GM18868 (cell line): ENCODE data around the gene C11orf71.
A peak's percentile ranks its signal among the peaks of the same experiment; 100 is the strongest.

Experiments used
- ATAC-seq: cut with Tn5 transposase; IDR thresholded peaks from one replicate; pipeline ENCODE4 v1.9.1; 2021; ENCODE audit warnings: mild to moderate bottlenecking, moderate library complexity; ENCODE audit not compliant: unreplicated experiment

C11orf71 gene

DNA sequence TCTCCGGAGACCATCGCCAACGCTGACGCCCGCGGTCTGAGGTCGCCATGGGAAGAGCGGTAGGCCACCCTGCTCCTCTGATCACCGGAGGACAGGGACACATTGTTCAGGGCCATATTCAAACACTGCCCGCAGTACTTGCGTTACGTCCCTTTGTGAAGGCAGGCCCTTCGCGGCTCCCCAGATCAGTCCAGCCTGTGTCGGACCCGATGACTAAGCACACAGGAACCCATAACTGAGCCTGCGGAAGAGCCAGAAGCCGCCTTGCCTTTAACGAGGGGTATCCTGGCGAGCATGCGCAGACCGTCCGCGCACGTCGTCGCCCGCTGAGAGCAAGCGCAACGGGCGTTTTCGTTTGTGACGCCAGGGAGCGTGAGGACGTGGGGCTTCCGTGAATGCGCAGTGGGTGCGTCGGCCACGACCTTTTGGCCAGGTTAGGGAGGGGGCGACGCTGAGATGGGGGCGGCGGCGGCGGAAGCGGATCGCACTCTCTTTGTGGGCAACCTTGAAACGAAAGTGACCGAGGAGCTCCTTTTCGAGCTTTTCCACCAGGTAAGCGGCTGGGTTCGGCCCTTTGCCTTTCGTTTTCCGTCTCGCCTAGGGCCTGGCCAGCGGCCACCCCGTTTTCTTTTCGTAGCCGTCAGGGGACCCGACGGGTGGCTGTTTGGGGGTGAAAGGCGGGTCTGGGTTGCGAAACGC is at the start of gene C11orf71, which contains the start of gene RBM7:
Gene C11orf71 (minus strand): TSS at position 296 of the 699 bp plus-strand sequence. CDS start 180 bp downstream, at position 116.
Gene RBM7 (plus strand): TSS at position 451 of the 699 bp plus-strand sequence. CDS start 6 bp downstream, at position 457.
- ATAC-seq: peak; percentile 96

DNA sequence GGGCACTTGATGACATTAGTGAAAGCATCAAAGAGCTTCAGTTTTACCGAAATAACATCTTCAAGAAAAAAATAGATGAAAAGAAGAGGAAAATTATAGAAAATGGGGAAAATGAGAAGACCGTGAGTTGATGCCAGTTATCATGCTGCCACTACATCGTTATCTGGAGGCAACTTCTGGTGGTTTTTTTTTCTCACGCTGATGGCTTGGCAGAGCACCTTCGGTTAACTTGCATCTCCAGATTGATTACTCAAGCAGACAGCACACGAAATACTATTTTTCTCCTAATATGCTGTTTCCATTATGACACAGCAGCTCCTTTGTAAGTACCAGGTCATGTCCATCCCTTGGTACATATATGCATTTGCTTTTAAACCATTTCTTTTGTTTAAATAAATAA is 49.5 kb upstream of the C11orf71 start:
- no peak for ATAC-seq

DNA sequence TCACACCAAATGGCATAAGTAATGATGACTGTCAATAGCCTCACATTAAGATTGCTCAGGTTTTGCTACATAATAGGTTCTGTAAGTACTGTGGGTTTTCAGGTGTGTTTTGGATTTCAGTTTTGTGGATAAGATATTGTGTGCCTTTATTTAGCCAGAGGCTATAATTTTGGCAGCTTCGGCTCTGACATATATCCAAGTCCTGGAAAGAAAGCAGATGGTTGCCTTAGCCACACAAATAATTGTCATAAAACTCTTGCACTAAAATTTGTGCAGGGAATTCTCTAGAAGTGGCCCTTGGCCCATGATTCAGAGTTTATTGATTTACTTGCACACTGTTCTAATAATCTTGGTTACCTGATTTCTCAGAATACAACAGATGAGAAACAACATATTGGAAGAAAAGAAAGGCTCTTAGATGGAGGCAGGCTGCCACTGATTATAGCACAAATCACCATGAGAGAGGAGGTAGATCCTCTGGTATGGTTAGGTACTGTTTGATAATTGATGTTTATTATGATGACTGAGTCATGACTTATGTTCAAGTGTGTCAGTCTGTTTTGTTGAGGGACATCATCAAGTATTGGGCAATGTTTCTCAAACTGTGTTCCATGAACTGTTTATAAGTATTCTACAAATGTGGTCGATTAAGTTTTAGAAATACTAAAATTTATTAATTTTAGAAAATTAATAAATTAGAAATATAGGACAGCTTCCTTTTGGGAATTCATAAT is 48.6 kb upstream of the C11orf71 start:
- no peak for ATAC-seq

- no peak for ATAC-seq
Measured at GRCh38 chr11:114447892-114448291, 47.6 kb upstream of the C11orf71 start.

DNA sequence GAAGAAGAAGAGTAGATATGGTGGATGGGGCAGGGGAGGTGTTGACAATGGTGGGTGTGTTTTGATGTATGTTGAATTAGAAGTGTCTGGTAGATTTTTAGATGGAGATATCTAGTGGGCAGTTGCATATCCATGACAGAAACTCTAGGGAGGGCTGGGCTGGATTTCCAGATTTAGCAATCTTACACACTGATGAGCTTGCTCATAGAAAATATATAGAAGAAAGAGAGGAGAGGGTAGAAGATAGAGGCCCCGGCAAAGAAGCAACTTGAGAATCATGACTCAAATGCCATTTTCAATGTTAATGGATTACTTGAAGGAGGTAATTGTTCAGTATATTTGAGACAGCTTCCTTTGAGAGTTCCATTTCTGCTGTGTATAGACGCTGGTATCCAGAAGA is 47.1 kb upstream of the C11orf71 start:
- ATAC-seq: no peak

DNA sequence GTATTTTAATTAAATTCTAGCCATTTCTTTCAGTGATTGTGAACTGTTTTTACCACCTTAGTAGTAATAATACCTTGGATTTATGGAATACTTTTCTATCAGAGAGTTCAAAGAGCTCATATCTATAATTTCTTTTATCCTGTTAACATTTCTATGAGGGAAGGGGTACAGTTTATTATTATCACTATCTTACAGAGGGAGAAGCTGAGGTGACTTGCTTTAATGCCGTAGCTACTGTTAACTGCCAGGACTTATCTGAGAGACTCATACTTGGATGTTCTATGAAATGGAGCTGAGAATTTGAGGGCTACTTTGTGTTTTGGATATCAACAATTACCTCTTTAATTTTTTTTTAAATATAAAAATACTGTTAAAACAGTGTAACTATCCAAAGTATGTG is 42.2 kb upstream of the C11orf71 start:
- ATAC-seq: no peak

- no peak for ATAC-seq
Measured at GRCh38 chr11:114441921-114442320, 41.6 kb upstream of the C11orf71 start.

GRCh38 chr11:114440971-114441763 is 40.9 kb upstream of the C11orf71 start:
- no peak for ATAC-seq

- no peak for ATAC-seq
Measured at GRCh38 chr11:114440121-114440860, 40.0 kb upstream of the C11orf71 start.

DNA sequence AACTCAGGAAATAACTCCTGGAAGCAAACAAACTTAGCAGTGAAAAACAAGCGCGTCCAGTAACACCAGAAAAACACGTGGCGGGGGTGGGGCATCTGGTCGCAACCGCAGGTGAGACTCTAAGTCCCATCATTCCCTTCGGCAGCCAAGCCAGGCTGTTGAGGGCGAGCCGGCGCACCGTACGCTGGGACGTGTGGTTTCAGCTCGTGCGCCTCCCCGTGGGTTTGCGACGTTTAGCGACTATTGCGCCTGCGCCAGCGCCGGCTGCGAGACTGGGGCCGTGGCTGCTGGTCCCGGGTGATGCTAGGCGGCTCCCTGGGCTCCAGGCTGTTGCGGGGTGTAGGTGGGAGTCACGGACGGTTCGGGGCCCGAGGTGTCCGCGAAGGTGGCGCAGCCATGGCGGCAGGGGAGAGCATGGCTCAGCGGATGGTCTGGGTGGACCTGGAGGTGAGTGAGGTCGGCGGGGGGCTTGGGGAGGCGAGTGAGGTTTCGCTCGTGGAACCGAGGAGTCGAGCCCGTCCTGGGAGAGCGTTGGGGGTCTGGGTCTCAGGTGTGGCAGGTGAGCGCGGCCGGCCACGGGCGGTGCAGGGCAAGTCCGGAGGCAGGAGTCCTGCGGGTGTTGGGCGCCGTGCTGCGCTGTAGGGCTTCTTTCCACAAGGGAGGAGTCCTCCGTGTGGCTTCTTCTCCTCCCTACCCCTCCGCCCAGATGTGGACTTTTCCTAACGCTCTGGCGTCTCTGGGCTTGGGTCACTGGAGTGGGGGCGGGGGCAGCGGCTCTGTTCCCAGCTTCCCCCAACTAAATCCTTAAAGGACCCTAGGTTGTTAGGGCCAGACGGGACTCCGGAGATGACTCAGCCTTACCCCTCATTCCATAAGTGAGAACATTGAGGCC is 39.2 kb upstream of the C11orf71 start, which contains the start of gene REXO2:
Gene REXO2 (plus strand): TSS at position 239 of the 892 bp plus-strand sequence. CDS start 62 bp downstream, at position 301.
- peak; percentile 100 for ATAC-seq

DNA sequence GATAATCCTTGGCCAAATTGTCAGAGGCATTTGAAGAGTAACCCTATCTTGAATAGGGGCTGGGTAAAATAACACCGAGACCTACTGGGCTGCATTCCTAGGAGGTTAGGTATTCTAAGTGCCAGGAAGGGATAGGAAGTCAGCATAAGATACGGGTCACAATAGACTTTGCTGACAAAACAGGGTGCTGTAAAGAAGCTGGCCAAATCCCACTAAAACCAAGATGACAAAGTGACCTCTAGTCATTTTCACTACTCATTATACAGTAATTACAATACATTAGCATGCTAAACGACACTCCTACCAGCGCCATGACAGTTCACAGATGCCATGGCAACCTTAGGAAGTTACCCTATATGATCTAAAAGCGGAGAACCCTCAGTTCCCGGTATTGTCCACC is 38.0 kb upstream of the C11orf71 start:
- ATAC-seq: no peak

DNA sequence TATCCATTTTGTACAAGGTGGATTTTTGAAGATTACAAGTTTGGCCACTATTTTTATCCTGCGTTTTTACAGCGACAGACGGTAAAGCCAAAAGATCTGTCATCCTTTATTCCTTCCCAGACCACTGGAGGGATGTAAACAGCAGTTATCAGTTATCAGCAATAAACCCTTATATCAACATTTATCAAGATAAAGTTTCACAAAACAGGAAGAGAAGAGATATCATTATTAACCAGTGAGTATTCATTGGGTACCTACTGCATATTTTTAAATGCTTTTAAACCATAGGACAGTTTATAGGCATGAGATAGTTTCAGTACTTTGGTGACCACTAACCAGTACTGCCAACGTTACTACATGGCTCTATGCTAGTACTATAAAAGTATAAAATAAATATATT is 33.1 kb upstream of the C11orf71 start:
- ATAC-seq: no peak

- ATAC-seq: no peak
Measured at GRCh38 chr11:114432893-114433292, 32.6 kb upstream of the C11orf71 start.

- no peak for ATAC-seq
Measured at GRCh38 chr11:114430290-114430689, 30.0 kb upstream of the C11orf71 start.

DNA sequence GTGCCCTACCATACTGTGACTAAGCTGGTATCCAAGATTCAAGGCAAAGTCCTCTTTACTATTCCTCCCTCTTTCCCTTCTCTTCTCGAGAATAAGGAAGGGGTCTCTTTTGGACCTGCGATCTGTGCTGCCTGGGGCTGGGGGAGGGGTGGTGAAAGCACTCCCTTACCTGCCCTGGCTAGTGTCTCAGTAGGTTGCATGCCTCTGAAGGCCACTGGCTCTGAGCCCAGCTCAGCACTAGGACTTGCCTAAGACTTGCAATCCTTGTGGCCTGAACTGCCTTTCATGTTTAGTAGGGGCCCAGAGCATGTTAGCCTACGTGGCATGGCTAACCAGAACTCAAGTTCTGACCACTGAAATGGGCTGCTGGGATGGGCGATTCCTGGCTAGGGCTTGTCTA is 26.0 kb upstream of the C11orf71 start:
- no peak for ATAC-seq

DNA sequence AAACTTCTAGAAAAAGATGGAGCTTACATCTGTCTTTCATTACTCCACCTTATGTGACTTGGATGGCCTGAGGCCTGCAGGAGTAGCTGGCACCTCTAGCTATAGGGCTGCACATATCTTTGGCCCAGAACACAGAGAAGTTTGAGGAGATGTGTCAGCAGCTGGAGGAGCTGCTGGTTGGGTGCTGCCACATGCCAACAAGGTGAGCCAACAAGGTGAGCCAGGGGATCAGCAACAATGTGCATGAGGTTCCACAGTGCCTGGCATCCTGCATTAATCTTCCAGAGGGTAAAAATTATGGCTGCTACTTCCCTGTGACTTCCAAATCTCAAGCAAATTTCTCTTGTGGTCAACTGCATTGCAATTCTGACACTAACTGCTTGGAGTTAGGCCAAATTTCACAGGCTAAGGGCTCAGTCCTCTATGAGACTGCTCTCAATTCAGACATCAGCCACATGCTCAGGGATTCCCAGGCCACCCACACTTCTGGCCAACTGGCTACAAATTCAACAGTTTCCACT is 16.2 kb upstream of the C11orf71 start:
- ATAC-seq: no peak

- no peak for ATAC-seq
Measured at GRCh38 chr11:114413958-114414357, 13.6 kb upstream of the C11orf71 start.

- ATAC-seq: no peak
Measured at GRCh38 chr11:114412946-114413345, 12.6 kb upstream of the C11orf71 start.

DNA sequence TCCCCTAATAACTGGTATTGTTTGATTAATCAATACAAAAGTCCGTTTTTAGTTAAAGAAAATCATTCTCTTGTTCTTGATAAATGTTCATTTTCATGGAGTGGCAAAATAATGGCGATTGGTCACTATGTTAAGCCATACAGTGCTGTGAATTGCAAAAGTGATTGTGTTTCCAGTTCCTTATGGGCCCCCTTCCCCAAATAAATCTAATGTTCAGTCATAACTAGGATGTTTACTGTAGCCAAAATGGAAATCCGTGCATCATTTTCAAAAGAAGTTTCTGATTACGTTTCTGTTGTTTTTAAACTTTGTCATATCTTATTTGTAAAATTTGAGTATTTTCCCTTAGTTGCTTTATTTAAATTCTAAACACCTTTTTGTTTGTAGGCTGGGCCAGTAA is 1.0 kb upstream of the C11orf71 start:
- no peak for ATAC-seq

- no peak for ATAC-seq
Measured at GRCh38 chr11:114400915-114401223, 558 bp upstream of the C11orf71 start.
